IMR-90 (cell line): Measurements from ENCODE around the gene COX19. TPM values are rescaled to one million over a fixed set of nuclear protein-coding genes. Genes with fewer than 3 reads are reported as not detected.
"Not testable (repeated sequence)": the region's sequence is repeated elsewhere in the genome, so short reads cannot be mapped to it uniquely, and the experiment has no call there.

Experiments
- ATAC-seq: fragments of 200-7000 bp; cut with Tn5 transposase; 2 replicates; pipeline ENCODE4 v1.9.1; 2020; ENCODE audit warnings: low read depth, mild to moderate bottlenecking, moderate library complexity
- BruUV-seq: library from RNA; stranded (reverse); fragments of 400-500 nt; replicated peaks from 2 replicates; lab custom pipeline; 2021; lab: Mats Ljungman, UMichigan
- CTCF ChIA-PET: fragments of 300-600 bp; formaldehyde crosslinking; extraction: SDS; loops from one replicate; lab custom pipeline; 2021; ENCODE audit warnings: antibody characterized with exemption; lab: Yijun Ruan, JAX
- POLR2A ChIA-PET: fragments of 300-600 bp; sonication (Branson Sonifier 250); formaldehyde crosslinking; loops from one replicate; lab custom pipeline; 2022; ENCODE audit warnings: antibody characterized with exemption; ENCODE audit not compliant: unreplicated experiment; lab: Charles Lee
- DNase-seq: peaks from one replicate; pipeline ENCODE4 v3.0.0; 2013
- H2AFZ ChIP-seq: replicated peaks from 2 replicates; pipeline ENCODE3; 2013; ENCODE audit warnings: low read length, mild to moderate bottlenecking; ENCODE audit not compliant: poor library complexity
- H2AK5ac ChIP-seq: 2 replicates; pipeline ENCODE4 v1.6.1; 2013; ENCODE audit warnings: low read depth, low read length, inconsistent platforms
- H2AK9ac ChIP-seq: replicated peaks from 2 replicates; pipeline ENCODE3; 2013; ENCODE audit warnings: mild to moderate bottlenecking, low read depth, low read length, moderate library complexity; ENCODE audit not compliant: poor library complexity
- H2BK120ac ChIP-seq: 2 replicates; pipeline ENCODE4 v1.6.1; 2013; ENCODE audit warnings: low read depth, low read length, inconsistent platforms
- H2BK15ac ChIP-seq: 3 replicates; pipeline ENCODE4 v1.6.1; 2013; ENCODE audit warnings: low read depth, low read length, inconsistent platforms
- H2BK20ac ChIP-seq: 2 replicates; pipeline ENCODE4 v1.6.1; 2013; ENCODE audit warnings: low read depth, mild to moderate bottlenecking, inconsistent platforms, low read length, moderate library complexity
- H2BK5ac ChIP-seq: 2 replicates; pipeline ENCODE4 v1.6.1; 2013; ENCODE audit warnings: mild to moderate bottlenecking, low read depth, low read length, inconsistent platforms; ENCODE audit not compliant: poor library complexity, severe bottlenecking
- H3K14ac ChIP-seq: replicated peaks from 2 replicates; pipeline ENCODE4 v1.6.1; 2013; ENCODE audit warnings: low read depth, low read length, inconsistent platforms
- H3K18ac ChIP-seq: 2 replicates; pipeline ENCODE4 v1.6.1; 2013; ENCODE audit warnings: low read depth, low read length, control low read depth
- H3K23ac ChIP-seq: 2 replicates; pipeline ENCODE4 v1.6.1; 2013; ENCODE audit warnings: low read depth, low read length, inconsistent platforms
- H3K27ac ChIP-seq: 2 replicates; pipeline ENCODE4 v1.5.1; 2013; ENCODE audit warnings: mild to moderate bottlenecking, control low read depth, low read length; ENCODE audit not compliant: insufficient read depth
- H3K27me3 ChIP-seq: 2 replicates; pipeline ENCODE4 v1.6.1; 2013; ENCODE audit warnings: low read length; ENCODE audit not compliant: control insufficient read depth, insufficient read depth
- H3K36me3 ChIP-seq: 2 replicates; pipeline ENCODE4 v1.6.1; 2013; ENCODE audit warnings: low read length, mixed read lengths; ENCODE audit not compliant: control insufficient read depth, insufficient read depth
- H3K4ac ChIP-seq: 2 replicates; pipeline ENCODE4 v1.6.1; 2013; ENCODE audit warnings: low read depth, low read length, inconsistent platforms
- H3K4me1 ChIP-seq: 2 replicates; pipeline ENCODE4 v1.6.1; 2013; ENCODE audit warnings: low read length, mixed read lengths; ENCODE audit not compliant: control insufficient read depth, insufficient read depth
- H3K4me2 ChIP-seq: 2 replicates; pipeline ENCODE4 v1.6.1; 2013; ENCODE audit warnings: low read depth, mild to moderate bottlenecking, control low read depth, low read length, moderate library complexity
- H3K4me3 ChIP-seq: 2 replicates; pipeline ENCODE4 v1.5.1; 2013; ENCODE audit warnings: low read depth, mild to moderate bottlenecking, control low read depth, low read length, moderate library complexity; ENCODE audit not compliant: insufficient read depth
- H3K56ac ChIP-seq: 2 replicates; pipeline ENCODE4 v1.6.1; 2013; ENCODE audit warnings: low read length, inconsistent platforms; ENCODE audit not compliant: insufficient read depth; ENCODE audit errors: extremely low read depth
- H3K79me1 ChIP-seq, 2 experiments: 2 replicates each; pipeline ENCODE4 v1.6.1; 2013; ENCODE audit warnings: low read length in 2 of 2, inconsistent platforms in 1 of 2, low read depth in 1 of 2
- H3K9ac ChIP-seq: 2 replicates; pipeline ENCODE4 v1.6.1; 2013; ENCODE audit warnings: low read depth, low read length, control low read depth
- H3K9me1 ChIP-seq: 2 replicates; pipeline ENCODE4 v1.6.1; 2013; ENCODE audit warnings: low read length, inconsistent platforms; ENCODE audit not compliant: insufficient read depth
- H3K9me3 ChIP-seq: 2 replicates; pipeline ENCODE4 v1.6.1; 2013; ENCODE audit warnings: low read length; ENCODE audit not compliant: control insufficient read depth, insufficient read depth
- H4K20me1 ChIP-seq: 2 replicates; pipeline ENCODE4 v1.6.1; 2013; ENCODE audit warnings: low read length, inconsistent platforms; ENCODE audit not compliant: insufficient read depth
- H4K5ac ChIP-seq: 2 replicates; pipeline ENCODE4 v1.6.1; 2013; ENCODE audit warnings: mild to moderate bottlenecking, low read depth, low read length, control low read depth
- H4K8ac ChIP-seq, 2 experiments: 2 replicates each; pipeline ENCODE4 v1.6.1; 2013; ENCODE audit warnings: low read depth in 2 of 2, low read length in 2 of 2, control low read depth in 1 of 2, inconsistent platforms in 1 of 2
- H4K91ac ChIP-seq: 2 replicates; pipeline ENCODE4 v1.6.1; 2013; ENCODE audit warnings: low read depth, low read length, inconsistent platforms; ENCODE audit not compliant: insufficient read depth
- WGBS, 2 experiments: methylation state at CpG; one replicate each; pipeline versions ENCODE4 v1.1.5 to v1.1.7; 2013; ENCODE audit warnings: missing lambda C conversion rate in 2 of 2; ENCODE audit not compliant: insufficient read length in 1 of 2; ENCODE audit errors: extremely low coverage in 2 of 2; 5-methylcytosine and 5-hydroxymethylcytosine counted together
- dilution Hi-C: fragments of 300-500 bp; cut with HindIII; formaldehyde crosslinking; loops from one replicate; pipeline ENCODE4 v1.14.3; 2018; ENCODE audit warnings: low sequenced_read_pairs; ENCODE audit not compliant: unreplicated experiment
- in situ Hi-C: fragments of 300-500 bp; cut with MboI; formaldehyde crosslinking; loops from 3 replicates; pipeline ENCODE4 v1.14.3; 2019; ENCODE audit warnings: low sequenced_read_pairs, inconsistent platforms, mixed read lengths
- intact Hi-C: fragments of 100-400 bp; cut with micrococcal nuclease; formaldehyde crosslinking; loops from 2 replicates; pipeline ENCODE4 v1.10.0; 2022
- polyA plus RNA-seq, 3 experiments: library from polyadenylated mRNA; depleted of rRNA; stranded (reverse); fragments of >200 nt; gene quantifications; 2 replicates each; pipeline ENCODE4 v1.2.3, GENCODE V29; 2012; ENCODE audit warnings: low replicate concordance in 1 of 3
- total RNA-seq: library from RNA; depleted of rRNA; stranded (reverse); fragments of >200 nt; gene quantifications from 2 replicates; pipeline ENCODE4 v1.2.3, GENCODE V29; 2012

COX19 gene
- total and polyA plus RNA-seq, 2 of the 4 experiments (the other 2 are of a cell fraction) = 3.9 to 7.3 TPM

DNA sequence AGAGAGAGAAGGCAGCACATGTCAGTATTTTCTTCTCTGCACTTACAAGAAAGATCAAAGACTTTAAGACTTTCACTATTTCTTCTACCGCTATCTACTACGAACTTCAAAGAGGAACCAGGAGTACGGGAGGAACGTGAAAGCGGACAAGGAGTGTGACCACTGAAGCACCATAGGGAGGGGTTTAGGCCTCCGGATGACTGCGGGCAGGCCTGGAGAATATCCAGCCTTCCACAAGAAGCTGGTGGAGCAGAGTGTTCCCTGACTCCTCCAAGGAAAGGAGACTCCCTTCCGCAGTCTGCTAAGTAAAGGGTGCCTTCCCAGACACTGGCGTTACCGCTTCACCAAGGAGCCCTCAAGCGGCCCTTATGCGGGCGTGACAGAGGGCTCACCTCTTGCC is 14.4 kb downstream of the COX19 start:
- ATAC-seq, H3K9ac ChIP-seq, H2BK120ac ChIP-seq, intact Hi-C loops, H4K91ac ChIP-seq, H2BK20ac ChIP-seq, H2AFZ ChIP-seq, H2BK15ac ChIP-seq, H2AK9ac ChIP-seq, CTCF ChIA-PET, H3K56ac ChIP-seq, H3K9me3 ChIP-seq, H4K20me1 ChIP-seq, H4K8ac ChIP-seq, H4K5ac ChIP-seq, H3K4me3 ChIP-seq, BruUV-seq, DNase-seq, H2BK5ac ChIP-seq, H3K79me1 ChIP-seq, H3K4me2 ChIP-seq, dilution Hi-C loops, H3K18ac ChIP-seq, H3K4ac ChIP-seq, H3K27ac ChIP-seq, POLR2A ChIA-PET, H3K23ac ChIP-seq, H3K36me3 ChIP-seq, in situ Hi-C loops, H2AK5ac ChIP-seq, H3K9me1 ChIP-seq, H3K4me1 ChIP-seq, H3K14ac ChIP-seq: not testable (repeated sequence)
- no CpG with 5 or more reads among the region's 13 CpGs for WGBS, 2 experiments
- H3K27me3 ChIP-seq = peaks cover 13% of the 10 kb centered on the region
